GM21723 (cell line): Measurements from ENCODE around the gene GRAMD4.

Experiments used
- ATAC-seq: cut with Tn5 transposase; IDR thresholded peaks from one replicate; pipeline ENCODE4 v1.9.1; 2021; ENCODE audit warnings: mild to moderate bottlenecking, moderate library complexity; ENCODE audit not compliant: unreplicated experiment

Gene GRAMD4

DNA sequence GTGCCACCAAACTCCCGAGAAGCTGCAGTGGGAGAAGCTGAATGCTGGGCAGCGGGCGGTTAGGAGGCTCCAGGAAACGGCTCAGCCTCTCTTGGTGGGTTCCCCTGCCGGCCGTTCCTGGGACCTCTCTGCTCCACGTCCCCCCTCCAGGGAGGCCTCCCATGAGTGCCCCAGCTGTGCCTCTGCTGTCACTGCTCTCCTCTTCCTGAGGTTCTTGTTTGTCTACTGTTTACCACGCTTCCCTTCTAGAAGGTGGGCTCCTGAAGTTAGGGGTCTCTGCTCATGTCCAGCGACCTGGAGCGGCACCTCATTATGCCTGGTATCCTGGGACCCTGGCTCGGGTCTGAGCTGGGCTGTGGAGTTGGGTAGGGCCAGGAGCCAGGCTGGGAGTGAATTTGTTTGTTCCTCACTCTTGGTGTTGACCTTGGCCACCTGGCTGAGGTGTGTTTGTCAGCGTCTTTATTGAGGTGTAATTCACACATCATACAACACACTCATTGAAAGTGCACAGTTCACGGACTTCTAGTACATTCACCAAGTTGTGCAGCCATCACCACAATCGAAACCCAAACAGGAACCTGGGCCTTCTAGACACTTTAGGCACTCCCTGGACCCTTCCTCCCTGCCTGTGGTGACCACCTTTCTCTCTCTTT lies 37.8 kb upstream of the GRAMD4 start:
- ATAC-seq = no peak

GRCh38 chr22:46583571-46583970 lies 36.6 kb upstream of the GRAMD4 start:
- no peak for ATAC-seq

DNA sequence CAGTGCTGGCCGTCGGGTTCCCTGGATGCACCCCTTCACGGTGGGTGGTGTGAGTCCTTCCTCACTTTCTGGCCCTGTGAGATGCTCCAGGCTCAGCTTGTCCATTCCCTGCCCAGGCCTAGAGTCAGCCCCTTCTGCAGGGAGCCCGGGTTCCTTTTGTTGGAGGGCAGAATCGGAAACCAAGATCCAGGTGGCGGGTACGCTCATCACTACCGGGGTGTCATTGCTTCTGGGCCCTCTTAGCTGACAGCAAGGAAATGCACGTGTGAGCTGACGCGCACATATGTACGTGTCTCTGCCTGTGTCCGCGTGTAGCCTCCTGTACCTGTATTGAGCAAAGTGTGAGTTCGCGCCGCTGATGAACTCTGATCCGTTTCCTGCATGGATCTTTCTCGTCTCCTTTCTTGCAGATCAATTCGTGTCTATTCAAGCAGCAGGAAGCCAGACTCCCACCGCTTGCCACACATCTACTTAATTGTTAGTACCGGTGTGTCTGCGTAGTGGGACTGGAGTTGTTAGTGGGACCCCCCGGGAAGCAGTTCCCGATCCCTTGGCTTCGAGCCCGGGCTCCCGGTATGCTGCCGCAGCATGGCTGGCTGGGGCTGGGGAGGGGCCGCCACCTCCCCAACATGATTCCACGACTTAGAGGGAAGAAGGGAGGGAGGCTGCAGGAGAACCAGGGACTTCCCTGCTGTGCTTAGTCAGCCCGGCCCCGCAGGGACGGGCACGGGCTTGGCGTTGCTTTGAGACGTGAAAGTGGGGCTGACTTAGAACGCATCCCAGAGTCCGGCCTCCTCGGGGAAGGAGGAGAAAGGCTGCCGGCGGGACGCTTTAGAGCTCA lies 35.9 kb upstream of the GRAMD4 start:
- ATAC-seq = no peak

DNA sequence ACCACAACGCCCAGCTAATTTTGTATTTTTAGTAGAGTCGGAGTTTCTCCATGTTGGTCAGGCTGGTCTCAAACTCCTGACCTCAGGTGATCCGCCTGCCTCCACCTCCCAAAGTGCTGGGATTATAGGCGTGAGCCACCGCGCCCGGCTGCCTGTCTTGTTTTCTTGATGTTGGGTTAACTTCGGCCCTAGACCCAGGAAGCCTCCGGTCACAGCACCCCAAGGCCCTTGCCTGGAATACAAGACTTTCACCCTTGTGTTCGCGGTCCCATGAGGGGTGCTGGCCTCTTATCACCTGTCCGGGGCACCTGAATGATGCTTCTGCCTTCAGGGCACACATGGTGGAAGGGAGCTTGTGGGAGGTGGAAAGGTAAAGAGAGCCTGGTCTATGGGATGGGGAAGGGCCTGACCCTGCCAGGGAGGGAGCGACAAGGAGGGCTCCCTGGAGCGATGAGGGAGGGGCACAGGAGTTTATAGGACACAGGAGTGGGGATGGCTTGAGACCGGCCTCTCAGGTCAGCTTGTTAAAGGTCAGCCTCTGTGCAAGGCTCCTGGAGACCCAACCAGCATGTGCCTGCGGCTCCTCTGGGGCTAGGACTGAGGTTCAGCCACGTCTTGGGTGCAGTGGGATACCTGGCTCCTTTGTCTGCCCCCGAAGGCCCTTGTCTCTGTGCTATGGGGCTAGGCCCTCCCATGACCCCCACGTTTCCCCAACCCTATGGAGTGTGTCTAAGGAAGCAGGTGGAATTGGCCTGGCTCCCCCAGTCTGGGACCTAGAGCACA lies 34.7 kb upstream of the GRAMD4 start:
- ATAC-seq = no peak

DNA sequence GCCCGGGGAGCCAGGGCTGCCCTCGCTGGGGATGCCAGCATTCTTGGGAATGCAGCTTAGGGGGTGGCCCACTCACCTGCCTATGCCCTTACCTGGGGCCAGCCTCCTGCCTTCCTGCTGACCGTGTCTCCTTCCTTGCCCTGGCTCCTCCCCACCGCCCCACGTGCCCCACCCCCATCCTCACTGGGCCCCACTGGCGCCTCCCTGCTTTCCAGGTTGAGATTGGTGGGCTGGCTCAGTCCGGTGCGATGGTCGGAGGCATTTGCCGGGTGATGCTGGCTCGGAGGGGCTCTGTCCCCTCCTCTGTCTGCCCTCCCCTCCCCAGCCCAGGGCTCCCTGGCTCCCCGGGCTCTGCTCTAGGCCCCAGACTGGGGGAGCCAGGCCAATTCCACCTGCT lies 34.1 kb upstream of the GRAMD4 start:
- no peak for ATAC-seq

GRCh38 chr22:46586531-46587011 lies 33.6 kb upstream of the GRAMD4 start:
- ATAC-seq = no peak

- ATAC-seq = peak; percentile 41
Measured at GRCh38 chr22:46587061-46587460, 33.1 kb upstream of the GRAMD4 start.

GRCh38 chr22:46587492-46588278 lies 32.5 kb upstream of the GRAMD4 start:
- ATAC-seq = peak; percentile 61

GRCh38 chr22:46588279-46589140 lies 31.7 kb upstream of the GRAMD4 start:
- no peak for ATAC-seq

DNA sequence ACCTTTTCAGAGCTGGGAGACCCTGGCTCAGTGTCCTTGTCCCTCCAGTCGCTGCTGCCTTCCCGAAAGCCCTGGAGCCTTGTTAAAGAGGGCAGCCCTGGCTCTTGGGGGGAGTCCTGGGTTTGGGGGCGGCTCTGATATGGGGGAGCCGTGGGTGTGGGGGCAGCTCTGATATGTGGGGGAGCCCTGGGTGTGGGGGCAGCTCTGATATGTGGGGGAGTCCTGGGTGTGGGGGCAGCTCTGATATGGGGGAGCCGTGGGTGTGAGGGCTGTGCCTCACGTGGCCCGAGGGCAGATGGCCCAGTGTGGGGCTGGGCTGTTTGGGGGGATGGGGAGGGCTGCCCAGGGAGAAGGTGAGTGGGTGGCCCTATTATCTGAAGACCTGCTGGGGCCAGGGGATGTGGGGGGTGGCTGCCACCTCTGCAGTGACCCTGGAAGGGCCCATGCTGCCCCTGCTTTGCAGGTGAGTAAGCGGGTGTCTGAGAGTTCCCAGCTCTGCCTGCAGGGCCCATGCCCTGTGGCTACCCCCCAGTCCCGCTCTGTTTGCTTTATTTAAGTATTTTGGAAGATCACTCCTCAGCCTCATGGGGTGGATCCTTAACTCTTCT lies 30.9 kb upstream of the GRAMD4 start:
- ATAC-seq = no peak

GRCh38 chr22:46589871-46590271 lies 30.3 kb upstream of the GRAMD4 start:
- ATAC-seq = no peak

DNA sequence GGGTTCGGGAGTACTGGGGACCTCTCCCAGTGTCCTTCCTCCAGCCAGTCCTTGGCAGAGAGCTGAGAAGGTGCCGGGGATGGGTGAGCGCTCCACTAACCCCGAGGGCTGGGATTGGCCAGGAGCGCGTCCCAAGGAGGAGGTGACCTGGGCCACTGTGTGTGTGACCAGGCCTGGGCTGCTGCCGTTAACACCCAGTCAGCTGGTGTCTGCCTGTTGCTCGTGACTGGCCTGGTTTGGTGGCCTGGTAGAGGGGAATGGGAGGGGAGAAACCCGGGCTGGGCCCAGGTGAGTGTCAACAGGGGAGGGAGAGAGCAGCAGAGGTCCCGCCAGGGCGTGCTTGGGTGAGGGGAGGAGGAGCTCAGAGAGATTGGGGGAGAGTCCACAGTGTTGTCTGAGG lies 29.9 kb upstream of the GRAMD4 start:
- ATAC-seq = no peak

- no peak for ATAC-seq
Measured at GRCh38 chr22:46591930-46592329, 28.3 kb upstream of the GRAMD4 start.

GRCh38 chr22:46592390-46592872 lies 27.8 kb upstream of the GRAMD4 start:
- ATAC-seq = peak; percentile 53

- no peak for ATAC-seq
Measured at GRCh38 chr22:46593211-46593681, 26.9 kb upstream of the GRAMD4 start.

- ATAC-seq = no peak
Measured at GRCh38 chr22:46593996-46594946, 25.9 kb upstream of the GRAMD4 start.

GRCh38 chr22:46594947-46595298 lies 25.3 kb upstream of the GRAMD4 start:
- ATAC-seq = no peak

DNA sequence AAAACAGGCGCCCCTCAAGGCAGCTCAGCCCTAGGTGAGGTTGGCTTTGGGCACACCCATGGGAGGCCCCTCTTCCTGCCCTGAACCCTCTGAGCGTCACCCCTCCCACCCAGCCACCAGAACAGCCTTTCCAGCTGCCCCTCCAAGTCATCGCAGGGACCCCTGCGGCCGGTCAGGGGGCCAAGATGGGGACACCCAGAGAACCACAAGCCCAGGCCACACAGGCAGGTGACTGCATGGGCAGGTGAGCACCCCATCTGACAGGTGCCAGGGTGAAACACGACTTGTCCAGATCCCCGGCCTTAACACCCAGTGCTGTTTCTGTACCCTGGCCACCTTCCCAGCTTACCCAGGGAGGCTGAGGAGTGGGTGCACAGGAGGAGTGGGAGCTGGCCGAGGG lies 24.6 kb upstream of the GRAMD4 start:
- ATAC-seq = no peak
